Activated naive CD8-positive, alpha-beta T cell treated with anti-CD3 and anti-CD28 coated beads, Interleukin-2, amount 10 ng/mL, durations not matched to agents 7 days and 5 days (primary cell): ENCODE data around the gene TMEM121B. TPM values are rescaled to one million over a fixed set of nuclear protein-coding genes. Genes with fewer than 3 reads are reported as not detected.
"Not testable (repeated sequence)": the region's sequence is repeated elsewhere in the genome, so short reads cannot be mapped to it uniquely, and the experiment has no call there.

ENCODE experiments used
- ATAC-seq: fragments of 150-1000 bp; cut with Tn5 transposase; one replicate; pipeline ENCODE4 v1.10.0; 2021; ENCODE audit warnings: low read depth, moderate library complexity
- POLR2A ChIA-PET: fragments of 350-600 bp; sonication (Branson Sonifier 250); formaldehyde crosslinking; loops from one replicate; lab custom pipeline; 2021; ENCODE audit warnings: antibody characterized with exemption; lab: Charles Lee
- DNase-seq: peaks from one replicate; pipeline ENCODE4 v3.0.0; 2021
- H3K27ac Mint-ChIP-seq: one replicate; pipeline ENCODE4 v1.8.0; 2022; ENCODE audit warnings: mild to moderate bottlenecking, mixed read lengths
- H3K27me3 Mint-ChIP-seq: one replicate; pipeline ENCODE4 v1.8.0; 2022; ENCODE audit warnings: mild to moderate bottlenecking, moderate library complexity, mixed read lengths
- H3K36me3 Mint-ChIP-seq: one replicate; pipeline ENCODE4 v1.8.0; 2021; ENCODE audit warnings: mild to moderate bottlenecking, mixed read lengths
- H3K4me1 Mint-ChIP-seq: one replicate; pipeline ENCODE4 v1.8.0; 2021; ENCODE audit warnings: mixed read lengths
- H3K4me3 Mint-ChIP-seq: one replicate; pipeline ENCODE4 v1.8.0; 2022; ENCODE audit warnings: mild to moderate bottlenecking, moderate library complexity, mixed read lengths
- H3K9me3 Mint-ChIP-seq: one replicate; pipeline ENCODE4 v1.8.0; 2021; ENCODE audit warnings: mixed read lengths
- total RNA-seq, 2 experiments: library from RNA; stranded (reverse); gene quantifications; one replicate each; pipeline ENCODE4 v1.2.3, GENCODE V29; 2021

The TMEM121B gene
- total RNA-seq, 2 experiments from 2014 or later = 0.08 to 0.09 TPM

GRCh38 chr22:17149076-17149815 lies 28.1 kb upstream of the TMEM121B start:
- no peak for DNase-seq
- Mint-ChIP-seq H3K9me3 (no peaks in the 10 kb centered on the region), H3K27me3 (no peaks in the 10 kb centered on the region), H3K4me1 (peaks cover 15% of the 10 kb centered on the region), H3K4me3 (no peak overlapping the region), H3K36me3 (peaks cover 9% of the 10 kb centered on the region), H3K27ac (no peak overlapping the region)
- no peak for ATAC-seq
- POLR2A ChIA-PET = no interaction called here

GRCh38 chr22:17147458-17147857 lies 26.3 kb upstream of the TMEM121B start:
- POLR2A ChIA-PET, H3K4me3 Mint-ChIP-seq, H3K27me3 Mint-ChIP-seq, DNase-seq, H3K27ac Mint-ChIP-seq, H3K9me3 Mint-ChIP-seq, ATAC-seq: not testable (repeated sequence)
- peaks cover 14% of the 10 kb centered on the region for H3K4me1 Mint-ChIP-seq
- peaks cover 12% of the 10 kb centered on the region for H3K36me3 Mint-ChIP-seq

GRCh38 chr22:17145021-17145680 lies 24.0 kb upstream of the TMEM121B start:
- peaks cover 10% of the 10 kb centered on the region for H3K4me1 Mint-ChIP-seq
- H3K9me3 Mint-ChIP-seq = no peaks in the 10 kb centered on the region
- no peak for DNase-seq
- POLR2A ChIA-PET = no interaction called here
- no peak for ATAC-seq
- no peak overlapping the region for H3K27ac Mint-ChIP-seq
- H3K4me3 Mint-ChIP-seq = no peak overlapping the region
- H3K36me3 Mint-ChIP-seq = peaks cover 12% of the 10 kb centered on the region
- H3K27me3 Mint-ChIP-seq = no peaks in the 10 kb centered on the region

DNA sequence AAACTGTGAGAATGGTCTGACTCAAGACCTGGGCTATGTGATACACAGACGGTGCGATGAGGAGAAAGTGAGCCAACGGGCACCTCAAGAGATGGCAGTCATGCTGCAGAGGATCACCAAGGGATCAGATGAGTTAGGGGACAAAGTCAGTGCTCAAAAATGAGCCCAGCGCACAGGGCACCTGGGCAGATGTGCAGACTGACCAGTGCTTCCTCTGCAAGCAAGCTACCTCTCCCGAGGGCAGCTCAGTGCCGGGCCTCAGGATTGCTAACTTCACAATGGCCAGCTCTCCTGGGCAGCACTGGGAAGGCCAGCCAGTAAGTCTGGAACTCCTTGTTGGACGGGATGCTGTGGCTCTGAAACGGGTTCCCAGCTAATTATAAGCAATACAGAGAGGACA lies 22.7 kb upstream of the TMEM121B start:
- no peaks in the 10 kb centered on the region for H3K27me3 Mint-ChIP-seq
- DNase-seq (no peak), ATAC-seq (no peak)
- peaks cover 12% of the 10 kb centered on the region for H3K36me3 Mint-ChIP-seq
- POLR2A ChIA-PET = no interaction called here
- H3K4me1 Mint-ChIP-seq = peaks cover 7% of the 10 kb centered on the region
- H3K9me3 Mint-ChIP-seq = no peaks in the 10 kb centered on the region
- H3K4me3 Mint-ChIP-seq = no peak overlapping the region
- no peak overlapping the region for H3K27ac Mint-ChIP-seq

- POLR2A ChIA-PET = no interaction called here
- peaks cover 3% of the 10 kb centered on the region for H3K4me1 Mint-ChIP-seq
- DNase-seq (no peak), ATAC-seq (no peak)
- H3K27ac Mint-ChIP-seq = no peak overlapping the region
- H3K4me3 Mint-ChIP-seq = no peak overlapping the region
- H3K36me3 Mint-ChIP-seq = peaks cover 12% of the 10 kb centered on the region
- no peaks in the 10 kb centered on the region for H3K27me3 Mint-ChIP-seq
- no peaks in the 10 kb centered on the region for H3K9me3 Mint-ChIP-seq
These were observed 21.9 kb upstream of the TMEM121B start for GRCh38 chr22:17143101-17143500.

DNA sequence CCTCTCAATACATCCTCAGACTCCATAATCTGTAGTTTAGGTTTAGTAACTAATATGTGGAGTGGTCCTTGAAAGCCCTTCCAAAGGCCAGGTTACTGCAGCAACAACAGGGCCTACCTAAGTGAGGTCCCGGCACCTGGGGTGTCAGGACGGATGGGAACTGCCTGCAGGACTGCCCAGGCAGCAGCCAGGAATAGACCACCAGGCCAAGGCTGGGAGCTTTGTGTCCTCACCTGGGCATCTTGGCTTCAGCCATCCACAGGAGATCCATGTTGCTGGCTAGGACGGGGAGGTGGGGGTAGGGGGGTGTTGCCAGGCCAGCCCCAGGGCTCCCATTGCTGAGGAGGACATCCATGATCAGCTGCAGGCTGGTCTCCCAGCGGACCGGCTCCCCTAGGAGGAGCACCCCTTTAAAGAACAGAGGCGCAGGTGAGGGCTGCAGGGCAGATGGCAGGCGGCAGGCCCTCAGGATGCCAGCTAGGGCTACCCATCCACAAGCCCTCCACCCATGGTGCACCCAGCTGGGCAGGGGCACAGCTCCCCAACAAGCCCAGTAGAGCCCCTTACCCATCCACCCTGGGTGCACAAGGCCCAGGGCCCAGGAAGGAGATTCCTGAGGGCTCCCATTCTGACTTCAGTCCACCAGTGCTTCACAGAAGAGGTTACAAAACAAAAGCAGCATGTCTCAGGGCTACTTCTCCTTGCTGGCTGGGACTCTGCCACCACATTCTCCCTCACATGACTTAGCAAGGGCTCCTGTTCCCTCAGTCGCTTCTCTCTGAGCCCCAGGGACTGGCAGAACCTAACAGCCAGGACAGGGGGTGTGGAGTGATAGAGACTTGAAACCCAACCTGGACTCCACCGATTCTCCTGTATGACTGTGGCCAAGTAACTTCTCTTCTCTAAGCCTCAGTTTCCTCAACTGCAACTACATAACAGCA lies 19.9 kb upstream of the TMEM121B start:
- ATAC-seq = no peak
- DNase-seq = no peak
- no peak overlapping the region for H3K27ac Mint-ChIP-seq
- peaks cover 7% of the 10 kb centered on the region for H3K36me3 Mint-ChIP-seq
- H3K27me3 Mint-ChIP-seq = no peaks in the 10 kb centered on the region
- no peaks in the 10 kb centered on the region for H3K9me3 Mint-ChIP-seq
- H3K4me1 Mint-ChIP-seq = no peaks in the 10 kb centered on the region
- H3K4me3 Mint-ChIP-seq = no peak overlapping the region
- POLR2A ChIA-PET = interaction anchor here (0.6 kb wide), 1 partner anchor 27 kb away, joined by 4 read pairs; no protein-coding TSS in a partner anchor

- Mint-ChIP-seq H3K4me1 (no peaks in the 10 kb centered on the region), H3K4me3 (no peak overlapping the region), H3K27ac (no peak overlapping the region), H3K36me3 (peaks cover 7% of the 10 kb centered on the region), H3K9me3 (no peaks in the 10 kb centered on the region), H3K27me3 (no peaks in the 10 kb centered on the region)
- POLR2A ChIA-PET = no interaction called here
- DNase-seq (no peak), ATAC-seq (no peak)
These were observed 18.9 kb upstream of the TMEM121B start for GRCh38 chr22:17140022-17140421.

GRCh38 chr22:17138513-17138912 lies 17.4 kb upstream of the TMEM121B start:
- Mint-ChIP-seq H3K27ac (no peak overlapping the region), H3K4me3 (no peak overlapping the region), H3K36me3 (peaks cover 7% of the 10 kb centered on the region), H3K4me1 (no peaks in the 10 kb centered on the region), H3K9me3 (no peaks in the 10 kb centered on the region), H3K27me3 (no peaks in the 10 kb centered on the region)
- POLR2A ChIA-PET = no interaction called here
- ATAC-seq (no peak), DNase-seq (no peak)

- POLR2A ChIA-PET = no interaction called here
- H3K4me1 Mint-ChIP-seq = no peaks in the 10 kb centered on the region
- H3K9me3 Mint-ChIP-seq = no peaks in the 10 kb centered on the region
- ATAC-seq = no peak
- H3K4me3 Mint-ChIP-seq = no peak overlapping the region
- no peak overlapping the region for H3K27ac Mint-ChIP-seq
- peaks cover 6% of the 10 kb centered on the region for H3K36me3 Mint-ChIP-seq
- no peaks in the 10 kb centered on the region for H3K27me3 Mint-ChIP-seq
- DNase-seq = no peak
These were observed 16.8 kb upstream of the TMEM121B start for GRCh38 chr22:17137861-17138425.

DNA sequence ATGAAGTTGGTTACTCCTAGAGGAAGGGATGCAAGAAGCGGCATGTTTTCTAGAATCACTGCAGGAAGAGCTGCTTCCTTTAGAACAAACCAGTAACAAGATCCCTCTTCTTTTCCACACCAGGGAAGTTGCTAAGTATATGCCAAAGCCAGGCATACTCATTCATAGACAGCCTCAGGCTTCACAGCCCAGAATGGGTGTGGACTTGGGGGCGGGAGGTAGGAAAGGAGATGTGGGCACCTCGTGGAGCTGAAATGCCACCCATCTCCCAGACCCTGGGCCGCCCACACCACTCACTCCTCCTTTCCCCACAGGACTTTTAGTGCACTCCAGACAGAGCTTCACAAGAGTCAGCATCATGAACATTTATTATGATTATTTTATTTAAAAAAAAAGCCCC lies 16.0 kb upstream of the TMEM121B start:
- POLR2A ChIA-PET = no interaction called here
- Mint-ChIP-seq H3K4me1 (no peaks in the 10 kb centered on the region), H3K9me3 (no peaks in the 10 kb centered on the region), H3K27ac (no peak overlapping the region), H3K36me3 (peaks cover 6% of the 10 kb centered on the region), H3K4me3 (no peak overlapping the region), H3K27me3 (no peaks in the 10 kb centered on the region)
- no peak for ATAC-seq
- no peak for DNase-seq

DNA sequence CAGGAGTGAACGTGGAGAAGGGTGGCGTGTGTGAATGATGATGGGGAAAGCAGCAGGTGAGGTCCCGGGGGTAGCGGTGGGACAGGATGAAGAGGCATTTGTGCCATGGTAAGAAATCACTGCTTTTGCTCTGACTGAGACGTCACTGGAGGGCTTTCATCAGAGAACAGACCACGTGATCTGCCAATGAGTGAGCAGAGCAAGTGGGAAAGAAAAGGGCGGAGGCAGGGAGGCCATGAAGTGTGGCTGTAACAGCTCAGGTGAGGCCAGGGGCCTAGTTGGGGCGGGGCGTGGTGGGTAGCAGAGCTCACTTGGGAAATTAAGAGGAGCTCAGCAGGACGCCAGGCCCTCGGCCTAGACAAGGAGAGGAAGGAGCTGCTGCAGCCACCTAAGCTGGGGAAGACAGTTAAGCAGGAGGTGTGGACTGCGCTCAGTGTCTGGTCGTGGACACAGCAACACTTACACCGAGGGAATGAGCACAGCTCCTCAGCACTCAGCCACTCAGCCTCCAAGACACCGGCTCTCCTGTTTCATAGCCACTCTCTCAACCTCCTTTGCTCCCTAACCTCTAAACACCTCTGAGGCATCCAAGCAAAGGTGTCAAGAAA lies 14.1 kb upstream of the TMEM121B start:
- H3K36me3 Mint-ChIP-seq = peaks cover 3% of the 10 kb centered on the region
- no peaks in the 10 kb centered on the region for H3K9me3 Mint-ChIP-seq
- no peaks in the 10 kb centered on the region for H3K27me3 Mint-ChIP-seq
- no peaks in the 10 kb centered on the region for H3K4me1 Mint-ChIP-seq
- H3K27ac Mint-ChIP-seq = no peak overlapping the region
- no peak for ATAC-seq
- POLR2A ChIA-PET = no interaction called here
- H3K4me3 Mint-ChIP-seq = no peak overlapping the region
- no peak for DNase-seq

DNA sequence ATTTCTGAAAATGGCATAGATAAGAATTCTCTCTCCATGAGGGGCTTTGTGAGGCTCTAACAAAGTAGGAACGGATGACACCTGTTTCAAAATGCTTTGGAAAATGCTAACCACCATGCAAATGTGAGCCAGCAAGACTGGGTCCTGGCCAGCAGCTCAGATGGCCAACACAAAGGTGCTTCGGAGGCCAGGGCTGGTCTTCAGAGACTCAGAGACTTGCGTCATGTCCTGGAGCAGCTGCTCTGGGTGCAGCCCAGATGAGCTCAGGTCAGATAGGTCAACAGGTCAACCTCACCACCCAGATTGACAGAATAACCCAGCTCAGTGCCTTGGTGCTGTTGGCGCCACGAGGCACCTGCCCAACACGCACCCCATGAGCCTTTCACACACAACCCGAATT lies 12.0 kb upstream of the TMEM121B start:
- ATAC-seq (no peak), DNase-seq (no peak)
- no peaks in the 10 kb centered on the region for H3K27me3 Mint-ChIP-seq
- no peak overlapping the region for H3K27ac Mint-ChIP-seq
- no peaks in the 10 kb centered on the region for H3K9me3 Mint-ChIP-seq
- no peaks in the 10 kb centered on the region for H3K4me1 Mint-ChIP-seq
- no peak overlapping the region for H3K4me3 Mint-ChIP-seq
- POLR2A ChIA-PET = no interaction called here
- H3K36me3 Mint-ChIP-seq = peaks cover 2% of the 10 kb centered on the region

DNA sequence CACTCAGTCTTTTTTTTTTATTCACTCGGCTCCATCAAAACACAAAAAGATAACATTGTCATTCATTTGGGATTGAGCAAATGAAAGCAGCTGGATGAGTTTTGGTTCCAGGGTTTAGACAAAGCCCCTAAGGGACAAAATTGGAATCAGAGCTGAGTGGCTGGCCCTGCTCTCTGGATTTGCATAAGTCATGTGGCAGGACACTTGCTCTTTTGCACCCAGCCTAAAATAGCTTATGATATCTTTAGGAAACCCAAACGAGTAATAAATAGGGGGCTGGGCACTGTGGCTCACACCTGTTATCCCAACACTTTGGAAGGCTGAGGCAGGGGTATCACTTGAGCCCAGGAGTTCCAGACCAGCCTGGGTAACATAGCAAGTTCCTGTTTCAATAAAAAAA lies 11.0 kb upstream of the TMEM121B start:
- ATAC-seq = no peak
- no peaks in the 10 kb centered on the region for H3K9me3 Mint-ChIP-seq
- H3K27ac Mint-ChIP-seq = no peak overlapping the region
- H3K4me3 Mint-ChIP-seq = no peak overlapping the region
- H3K4me1 Mint-ChIP-seq = no peaks in the 10 kb centered on the region
- no peak for DNase-seq
- peaks cover 2% of the 10 kb centered on the region for H3K36me3 Mint-ChIP-seq
- peaks cover 4% of the 10 kb centered on the region for H3K27me3 Mint-ChIP-seq
- POLR2A ChIA-PET = no interaction called here
